T-cell (primary cell): ENCODE results near the gene TRIM75. TPM values are rescaled to one million over a fixed set of nuclear protein-coding genes. Genes with fewer than 3 reads are reported as not detected.

Source experiments
- ATAC-seq, 4 experiments: fragments of 200-7000 bp in 3 of 4; fragments of 150-1000 bp in 1 of 4; cut with Tn5 transposase; replicated peaks in 1 of 4; 1 replicate in 3 of 4; 2 replicates in 1 of 4; pipeline ENCODE4 v1.10.0; 2021; ENCODE audit warnings: moderate library complexity in 3 of 4, mild to moderate bottlenecking in 2 of 4, moderate number of reproducible peaks in 1 of 4
- CTCF ChIA-PET, 2 donors: fragments of 300-600 bp; sonication (Branson Sonifier 250); formaldehyde crosslinking; loops; one replicate each; lab custom pipeline; 2022; ENCODE audit warnings: antibody characterized with exemption in 2 of 2; lab: Charles Lee
- POLR2A ChIA-PET, 2 donors: fragments of 300-600 bp; sonication (Branson Sonifier 250); formaldehyde crosslinking; loops; one replicate each; lab custom pipeline; 2022; ENCODE audit warnings: antibody characterized with exemption in 2 of 2; lab: Charles Lee
- DNase-seq, 35 experiments: peaks; one replicate each; pipeline versions ENCODE4 v3.0.0 to v3.0.0-alpha.2; 2013 to 2023
- H3K27ac ChIP-seq: one replicate; pipeline ENCODE4 v1.5.1; 2013; ENCODE audit warnings: low read length
- H3K27me3 ChIP-seq, 2 experiments: replicated peaks in 1 of 2; 1 replicate in 1 of 2; 2 replicates in 1 of 2; pipeline versions ENCODE4 v1.6.1 to v1.7.0; 2013; ENCODE audit warnings: low read length in 1 of 2, mixed read lengths in 1 of 2; ENCODE audit not compliant: control insufficient read depth in 2 of 2, insufficient read depth in 2 of 2; ENCODE audit errors: extremely low read depth in 1 of 2
- H3K36me3 ChIP-seq, 2 donors: 1 replicate in 1 of 2; 2 replicates in 1 of 2; pipeline versions ENCODE4 v1.6.1 to v1.7.0; 2013; ENCODE audit warnings: low read length in 1 of 2; ENCODE audit not compliant: control insufficient read depth in 2 of 2, insufficient read depth in 1 of 2; ENCODE audit errors: extremely low read depth in 1 of 2
- H3K4me1 ChIP-seq, 2 experiments: 1 replicate in 1 of 2; 2 replicates in 1 of 2; pipeline versions ENCODE4 v1.6.1 to v1.7.0; 2013; ENCODE audit warnings: low read length in 2 of 2, mixed read lengths in 1 of 2; ENCODE audit not compliant: insufficient read depth in 2 of 2, control insufficient read depth in 1 of 2; ENCODE audit errors: extremely low read depth in 1 of 2
- H3K4me3 ChIP-seq, 2 donors: 1 replicate in 1 of 2; 2 replicates in 1 of 2; pipeline versions ENCODE4 v1.5.1 to v1.7.0; 2013; ENCODE audit warnings: mild to moderate bottlenecking in 2 of 2, low read length in 1 of 2, moderate library complexity in 1 of 2; ENCODE audit not compliant: control insufficient read depth in 1 of 2; ENCODE audit errors: extremely low read depth in 1 of 2
- H3K9me3 ChIP-seq: 2 replicates; pipeline ENCODE4 v1.7.0; 2013
- H3K27ac Mint-ChIP-seq, 2 donors: one replicate each; pipeline ENCODE4 v1.8.0; 2020 to 2021; ENCODE audit warnings: mild to moderate bottlenecking in 2 of 2, mixed read lengths in 2 of 2
- H3K27me3 Mint-ChIP-seq, 2 donors: one replicate each; pipeline ENCODE4 v1.8.0; 2021 to 2022; ENCODE audit warnings: mixed read lengths in 2 of 2
- H3K36me3 Mint-ChIP-seq: one replicate; pipeline ENCODE4 v1.8.0; 2021; ENCODE audit warnings: mixed read lengths
- H3K4me1 Mint-ChIP-seq, 3 donors: one replicate each; pipeline ENCODE4 v1.8.0; 2020 to 2022; ENCODE audit warnings: mixed read lengths in 3 of 3, mild to moderate bottlenecking in 1 of 3
- H3K4me3 Mint-ChIP-seq, 3 donors: one replicate each; pipeline ENCODE4 v1.8.0; 2020 to 2022; ENCODE audit warnings: mild to moderate bottlenecking in 3 of 3, mixed read lengths in 3 of 3, moderate library complexity in 3 of 3
- H3K9me3 Mint-ChIP-seq, 3 donors: one replicate each; pipeline ENCODE4 v1.8.0; 2020 to 2022; ENCODE audit warnings: mixed read lengths in 3 of 3
- WGBS: methylation state at CpG from one replicate; pipeline ENCODE4 v1.1.5; 2013; ENCODE audit warnings: missing lambda C conversion rate; ENCODE audit not compliant: insufficient coverage; 5-methylcytosine and 5-hydroxymethylcytosine counted together
- total RNA-seq, 35 experiments: library from RNA in 6 of 35; stranded (reverse) in 6 of 35; fragments of 120-200 nt in 1 of 35; gene quantifications; one replicate each; pipeline versions ENCODE4 v1.2.1 to v1.2.4 and lab custom pipeline; 2013 to 2026

TRIM75 gene
- total RNA-seq (not detected), total RNA-seq (lab: John Stamatoyannopoulos, UW) (0 to 0.07 (median 0) reads per million in 29 experiments)
- total RNA-seq (2013) = not detected

DNA sequence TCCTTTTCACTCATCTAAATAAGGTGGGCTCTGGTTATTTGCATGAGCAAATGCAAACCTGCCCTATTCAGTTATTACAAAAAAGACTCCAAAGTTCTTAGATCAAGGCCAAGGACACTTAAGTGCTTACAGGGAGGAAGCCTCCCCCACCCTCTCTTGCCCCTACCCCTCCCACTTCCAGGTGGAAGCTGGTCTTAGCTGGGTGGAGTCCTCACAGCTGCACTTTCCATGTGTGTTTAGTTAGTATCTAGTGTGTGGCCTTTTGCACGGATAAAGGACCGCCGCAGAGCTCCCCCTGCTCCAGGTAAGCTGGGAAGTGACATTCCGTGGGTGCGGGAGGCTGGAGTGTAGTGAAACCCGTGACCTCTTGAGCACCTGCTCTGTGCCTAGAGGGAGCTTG is at the start of gene TRIM75:
Gene TRIM75, plus strand, starts transcription at position 222 of the 400 bp plus-strand sequence. CDS start 5,282 bp downstream, outside the sequence.
- Histone ChIP-seq H3K9me3 (no peaks in the 10 kb centered on the region), H3K27ac (no peak within 1 kb of the TSS), H3K36me3 (no peaks in the 10 kb centered on the region), H3K27me3 (peaks cover 0 to 3% of the 10 kb centered on the region in 2 experiments), H3K4me1 (no peaks in the 10 kb centered on the region), H3K4me3 (no peak within 1 kb of the TSS)
- ChIA-PET CTCF (no interaction called here), POLR2A (no interaction called here)
- H3K4me3 Mint-ChIP-seq = no peak within 1 kb of the TSS
- 100% methylated on average over 3 of the region's 6 CpGs for WGBS
- H3K36me3 Mint-ChIP-seq = no peaks in the 10 kb centered on the region
- H3K27ac Mint-ChIP-seq = no peak within 1 kb of the TSS
- DNase-seq (no peak), ATAC-seq (no peak)
- H3K27me3 Mint-ChIP-seq = peaks cover 0 to 4% of the 10 kb centered on the region in 2 donors
- H3K4me1 Mint-ChIP-seq = no peaks in the 10 kb centered on the region
- no peaks in the 10 kb centered on the region for H3K9me3 Mint-ChIP-seq

DNA sequence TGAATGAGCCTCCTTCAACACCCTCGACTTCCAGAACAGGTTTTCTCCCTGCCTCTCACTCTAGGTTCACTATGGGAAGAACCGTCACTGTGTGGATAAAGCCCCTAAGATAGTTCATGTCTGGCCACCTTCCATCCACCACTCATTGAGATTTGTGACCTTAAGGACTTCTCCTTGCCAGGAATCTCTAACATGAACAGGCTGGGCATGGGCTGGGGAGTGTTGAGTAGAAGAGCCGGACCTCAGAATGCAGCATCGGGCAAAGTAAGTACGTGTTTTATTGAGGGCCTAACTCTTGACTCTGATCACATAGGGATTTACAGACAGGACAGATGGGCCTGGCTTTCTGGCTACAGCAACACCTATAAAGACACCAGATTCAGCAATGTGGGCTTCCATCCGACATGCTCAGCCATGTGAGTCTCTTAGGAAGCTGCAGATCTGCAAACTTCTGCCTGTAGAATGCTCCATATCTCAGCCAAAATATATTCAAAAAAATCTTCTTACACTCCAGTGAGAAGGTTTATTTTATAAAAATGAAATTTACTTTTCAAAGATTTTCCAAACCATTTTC is 48.2 kb upstream of the TRIM75 start:
- no CpG with 5 or more reads among the region's 6 CpGs for WGBS
- Histone ChIP-seq H3K4me1 (no peaks in the 10 kb centered on the region), H3K36me3 (no peaks in the 10 kb centered on the region), H3K27ac (no peak overlapping the region), H3K4me3 (no peak overlapping the region), H3K9me3 (no peaks in the 10 kb centered on the region), H3K27me3 (peaks cover 0 to 7% of the 10 kb centered on the region in 2 experiments)
- H3K4me3 Mint-ChIP-seq = no peak overlapping the region
- no peaks in the 10 kb centered on the region for H3K9me3 Mint-ChIP-seq
- ChIA-PET CTCF (no interaction called here), POLR2A (no interaction called here)
- DNase-seq (no peak), ATAC-seq (no peak)
- H3K27me3 Mint-ChIP-seq = peaks cover 2 to 13% of the 10 kb centered on the region in 2 donors
- H3K4me1 Mint-ChIP-seq = no peaks in the 10 kb centered on the region
- H3K36me3 Mint-ChIP-seq = no peaks in the 10 kb centered on the region
- H3K27ac Mint-ChIP-seq = no peak overlapping the region

DNA sequence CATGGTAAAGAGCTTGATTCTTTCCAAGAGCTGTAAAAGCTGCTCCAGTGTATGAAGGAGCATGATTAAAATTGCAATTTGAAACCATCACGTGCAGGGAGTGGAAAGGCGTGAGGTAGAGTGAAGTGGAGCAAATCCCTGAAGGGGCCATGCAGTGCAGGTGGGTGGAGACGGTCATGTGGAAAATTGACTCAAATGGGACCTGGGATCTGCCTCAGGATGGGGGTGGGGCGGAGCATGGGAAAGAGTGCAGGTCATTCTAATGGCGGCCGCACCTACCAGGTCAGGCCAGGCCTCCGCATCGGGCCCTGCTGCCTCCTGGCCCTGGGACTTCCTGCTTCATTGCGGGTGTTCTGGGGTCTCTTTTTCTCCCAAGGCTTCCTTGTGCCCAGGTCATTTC is 47.2 kb upstream of the TRIM75 start:
- H3K4me3 ChIP-seq = no peak overlapping the region
- ChIA-PET CTCF (no interaction called here), POLR2A (interaction anchor here in 1 of 2 donors (0.6 kb wide), 1 partner anchor 679 kb away, joined by 7 read pairs; no protein-coding TSS in a partner anchor)
- Mint-ChIP-seq H3K4me3 (no peak overlapping the region), H3K9me3 (no peaks in the 10 kb centered on the region), H3K27ac (no peak overlapping the region), H3K27me3 (peaks cover 5 to 13% of the 10 kb centered on the region in 2 donors), H3K36me3 (no peaks in the 10 kb centered on the region), H3K4me1 (no peaks in the 10 kb centered on the region)
- H3K27ac ChIP-seq = no peak overlapping the region
- 90% methylated on average over 8 of the region's 9 CpGs for WGBS
- no peaks in the 10 kb centered on the region for H3K9me3 ChIP-seq
- H3K36me3 ChIP-seq = no peaks in the 10 kb centered on the region
- no peaks in the 10 kb centered on the region for H3K4me1 ChIP-seq
- ATAC-seq (no peak), DNase-seq (no peak)
- peaks cover 0 to 11% of the 10 kb centered on the region in 2 experiments for H3K27me3 ChIP-seq

DNA sequence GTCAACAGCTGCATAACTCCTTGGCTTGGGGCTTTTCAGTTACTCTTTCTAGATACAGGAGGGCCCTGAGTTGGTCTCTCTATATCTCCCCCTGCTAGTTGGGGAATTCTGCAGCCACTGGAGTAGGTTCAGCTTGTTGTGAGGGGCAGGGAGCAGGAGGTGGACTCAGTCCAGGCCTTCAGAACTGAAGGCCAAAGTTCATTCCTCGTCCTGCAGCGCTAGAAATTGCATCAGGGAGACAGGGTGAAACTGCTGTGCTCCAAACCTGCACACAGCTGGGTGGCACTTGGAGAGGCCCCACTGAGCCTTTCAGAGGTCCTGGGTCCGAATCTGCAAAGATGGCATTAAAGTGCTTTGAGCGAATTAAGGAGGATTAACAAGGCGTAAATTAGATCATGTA is 46.8 kb upstream of the TRIM75 start:
- no peaks in the 10 kb centered on the region for H3K4me1 Mint-ChIP-seq
- POLR2A ChIA-PET = interaction anchor here in 1 of 2 donors (0.6 kb wide), 1 partner anchor 680 kb away, joined by 7 read pairs; no protein-coding TSS in a partner anchor
- Histone ChIP-seq H3K4me1 (no peaks in the 10 kb centered on the region), H3K4me3 (no peak overlapping the region), H3K36me3 (no peaks in the 10 kb centered on the region), H3K27me3 (peaks cover 0 to 11% of the 10 kb centered on the region in 2 experiments), H3K27ac (no peak overlapping the region), H3K9me3 (no peaks in the 10 kb centered on the region)
- WGBS = 72% methylated on average over 3 of the region's 5 CpGs
- no peak overlapping the region for H3K4me3 Mint-ChIP-seq
- no peak overlapping the region for H3K27ac Mint-ChIP-seq
- CTCF ChIA-PET = no interaction called here
- peaks cover 6 to 13% of the 10 kb centered on the region in 2 donors for H3K27me3 Mint-ChIP-seq
- H3K9me3 Mint-ChIP-seq = no peaks in the 10 kb centered on the region
- DNase-seq (no peak), ATAC-seq (no peak)
- no peaks in the 10 kb centered on the region for H3K36me3 Mint-ChIP-seq

DNA sequence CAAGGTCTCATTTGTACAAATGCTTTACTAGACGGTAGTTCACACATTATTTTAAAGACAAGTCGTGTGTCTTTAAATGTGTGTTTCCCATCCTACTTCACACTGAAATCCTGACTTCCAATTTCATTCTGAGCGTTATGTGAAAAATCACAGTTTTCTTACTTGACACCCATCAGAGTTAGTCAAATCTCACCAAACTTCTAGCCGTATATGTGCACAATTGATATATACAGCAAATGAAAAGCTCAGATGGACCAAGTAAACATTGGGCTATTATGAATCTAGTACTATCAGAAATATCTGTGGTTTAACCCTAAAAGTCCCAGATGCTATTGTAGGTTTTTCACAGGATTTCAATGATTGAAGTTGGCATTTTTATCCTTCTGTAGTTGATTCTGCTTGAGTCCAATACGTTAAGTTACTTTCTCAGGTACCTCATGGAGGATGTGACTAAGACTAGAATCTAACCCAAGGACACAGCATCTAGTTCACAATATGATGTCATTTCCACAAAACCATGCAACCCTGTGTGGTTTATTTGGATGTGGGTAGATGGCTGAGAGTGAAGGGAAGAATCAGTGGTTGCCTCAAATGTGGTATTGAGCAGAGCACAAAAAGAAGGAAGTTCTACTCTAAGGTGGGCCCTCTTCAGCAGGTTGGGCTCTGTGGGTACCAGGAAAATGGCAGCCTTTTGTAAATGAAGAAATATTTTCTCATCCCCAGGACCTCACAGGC is 44.0 kb upstream of the TRIM75 start:
- Mint-ChIP-seq H3K36me3 (no peaks in the 10 kb centered on the region), H3K4me1 (no peaks in the 10 kb centered on the region), H3K27me3 (peaks cover 6 to 9% of the 10 kb centered on the region in 2 donors), H3K9me3 (no peaks in the 10 kb centered on the region), H3K4me3 (no peak overlapping the region), H3K27ac (no peak overlapping the region)
- no peak overlapping the region for H3K27ac ChIP-seq
- ATAC-seq (peak in 2 of 4 experiments; percentile 12 to 27), DNase-seq (no peak)
- 80% methylated on average over 1 of the region's 5 CpGs for WGBS
- peaks cover 0 to 11% of the 10 kb centered on the region in 2 experiments for H3K27me3 ChIP-seq
- H3K4me1 ChIP-seq = no peaks in the 10 kb centered on the region
- POLR2A ChIA-PET = no interaction called here
- H3K4me3 ChIP-seq = no peak overlapping the region
- CTCF ChIA-PET = no interaction called here
- H3K36me3 ChIP-seq = no peaks in the 10 kb centered on the region
- no peaks in the 10 kb centered on the region for H3K9me3 ChIP-seq

DNA sequence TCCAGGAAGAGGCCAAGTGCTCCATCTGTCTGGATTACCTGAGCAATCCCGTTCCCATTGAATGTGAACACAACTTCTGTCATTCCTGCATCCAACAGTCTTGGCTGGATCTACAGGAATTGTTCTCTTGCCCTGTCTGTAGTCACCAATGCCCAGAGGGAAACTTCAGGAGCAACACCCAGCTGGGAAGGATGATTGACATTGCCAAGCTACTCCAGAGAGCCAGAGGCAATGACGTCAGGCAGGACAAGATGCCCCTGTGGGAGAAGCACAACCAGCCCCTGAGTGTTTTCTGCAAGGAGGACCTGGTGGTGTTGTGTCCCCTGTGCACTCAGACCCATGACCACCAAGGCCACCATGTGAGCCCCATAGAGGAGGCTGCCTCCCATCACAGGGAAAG is 43.2 kb upstream of the TRIM75 start:
- Histone ChIP-seq H3K27ac (no peak overlapping the region), H3K9me3 (no peaks in the 10 kb centered on the region), H3K4me3 (no peak overlapping the region), H3K4me1 (no peaks in the 10 kb centered on the region), H3K27me3 (peaks cover 0 to 12% of the 10 kb centered on the region in 2 experiments), H3K36me3 (no peaks in the 10 kb centered on the region)
- Mint-ChIP-seq H3K27ac (no peak overlapping the region), H3K27me3 (peaks cover 6 to 9% of the 10 kb centered on the region in 2 donors), H3K4me3 (no peak overlapping the region), H3K9me3 (no peaks in the 10 kb centered on the region), H3K36me3 (no peaks in the 10 kb centered on the region), H3K4me1 (no peaks in the 10 kb centered on the region)
- no peak for ATAC-seq
- no peak for DNase-seq
- CTCF ChIA-PET = no interaction called here
- 90% methylated on average over 2 of the region's 2 CpGs for WGBS
- POLR2A ChIA-PET = no interaction called here
